ENCODE data around the gene HSPA1A. TPM values are rescaled to one million over a fixed set of nuclear protein-coding genes. Genes with fewer than 3 reads are reported as not detected.
A peak's percentile ranks its signal among the peaks of the same experiment; 100 is the strongest.

HSPA1A gene
- total RNA-seq, 2 experiments from 2014 or later = 8.1 to 9.8 TPM

GRCh38 chr6:31858707-31859106 lies 43.4 kb downstream of the HSPA1A start:
- Histone ChIP-seq H3K27me3 (ENCODE audit: control insufficient read depth in 1 of 2, insufficient read depth in 2 of 2, low read length in 2 of 2) (no peaks in the 10 kb centered on the region), H3K27ac (ENCODE audit: low read depth in 1 of 2, low read length in 2 of 2) (no peak overlapping the region), H3K9me3 (ENCODE audit: control insufficient read depth in 1 of 2, insufficient read depth in 1 of 2, low read length in 2 of 2) (no peaks in the 10 kb centered on the region), H3K36me3 (ENCODE audit: insufficient read depth, low read length) (peaks cover 39% of the 10 kb centered on the region), H3K4me1 (ENCODE audit: insufficient read depth, low read length) (peaks cover 23% of the 10 kb centered on the region), H3K4me3 (ENCODE audit: low read length) (no peak overlapping the region)
- H3K27ac Mint-ChIP-seq = no peak overlapping the region
- H3K9me3 Mint-ChIP-seq = no peaks in the 10 kb centered on the region
- ATAC-seq (ENCODE audit: poor library complexity) (no peak), DNase-seq (no peak)
- ChIA-PET CTCF (no interaction called here), POLR2A (no interaction called here)
- no peak overlapping the region for H3K4me3 Mint-ChIP-seq
- TF ChIP-seq, protein P1, sequence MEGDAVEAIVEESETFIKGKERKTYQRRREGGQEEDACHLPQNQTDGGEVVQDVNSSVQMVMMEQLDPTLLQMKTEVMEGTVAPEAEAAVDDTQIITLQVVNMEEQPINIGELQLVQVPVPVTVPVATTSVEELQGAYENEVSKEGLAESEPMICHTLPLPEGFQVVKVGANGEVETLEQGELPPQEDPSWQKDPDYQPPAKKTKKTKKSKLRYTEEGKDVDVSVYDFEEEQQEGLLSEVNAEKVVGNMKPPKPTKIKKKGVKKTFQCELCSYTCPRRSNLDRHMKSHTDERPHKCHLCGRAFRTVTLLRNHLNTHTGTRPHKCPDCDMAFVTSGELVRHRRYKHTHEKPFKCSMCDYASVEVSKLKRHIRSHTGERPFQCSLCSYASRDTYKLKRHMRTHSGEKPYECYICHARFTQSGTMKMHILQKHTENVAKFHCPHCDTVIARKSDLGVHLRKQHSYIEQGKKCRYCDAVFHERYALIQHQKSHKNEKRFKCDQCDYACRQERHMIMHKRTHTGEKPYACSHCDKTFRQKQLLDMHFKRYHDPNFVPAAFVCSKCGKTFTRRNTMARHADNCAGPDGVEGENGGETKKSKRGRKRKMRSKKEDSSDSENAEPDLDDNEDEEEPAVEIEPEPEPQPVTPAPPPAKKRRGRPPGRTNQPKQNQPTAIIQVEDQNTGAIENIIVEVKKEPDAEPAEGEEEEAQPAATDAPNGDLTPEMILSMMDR (IDR thresholded peaks at IDR 0.05) = no peak
- peaks cover 21% of the 10 kb centered on the region for H3K4me1 Mint-ChIP-seq (ENCODE audit: low read depth)
- no peaks in the 10 kb centered on the region for H3K27me3 Mint-ChIP-seq
- intact Hi-C loops (cut with DNase I, micrococcal nuclease) = no loop called here
- H3K36me3 Mint-ChIP-seq (ENCODE audit: low read depth) = peaks cover 38% of the 10 kb centered on the region

- Mint-ChIP-seq H3K4me3 (peak overlapping the region; percentile 69), H3K27me3 (no peaks in the 10 kb centered on the region), H3K9me3 (no peaks in the 10 kb centered on the region), H3K36me3 (ENCODE audit: low read depth) (peaks cover 41% of the 10 kb centered on the region), H3K4me1 (ENCODE audit: low read depth) (peaks cover 28% of the 10 kb centered on the region), H3K27ac (no peak overlapping the region)
- intact Hi-C loops (cut with DNase I, micrococcal nuclease) = loop anchor here in 1 of 2 experiments (2.0 to 10.0 kb wide), 2 partner anchors 37 to 1435 kb away; partner anchors contain the start of genes EHMT2 and RGL2
- TF ChIP-seq, protein P1 (IDR thresholded peaks at IDR 0.05) = no peak
- peaks cover 35% of the 10 kb centered on the region for H3K4me1 ChIP-seq (ENCODE audit: insufficient read depth, low read length)
- DNase-seq = no peak
- ChIA-PET CTCF (no interaction called here), POLR2A (interaction anchor here (1.0 kb wide), 1 partner anchor 24 kb away, joined by 4 read pairs; no protein-coding TSS in a partner anchor)
- H3K4me3 ChIP-seq (ENCODE audit: low read length) = no peak overlapping the region
- peaks cover 39% of the 10 kb centered on the region for H3K36me3 ChIP-seq (ENCODE audit: insufficient read depth, low read length)
- H3K27ac ChIP-seq (ENCODE audit: low read depth in 1 of 2, low read length in 2 of 2) = no peak overlapping the region
- H3K9me3 ChIP-seq (ENCODE audit: control insufficient read depth in 1 of 2, insufficient read depth in 1 of 2, low read length in 2 of 2) = no peaks in the 10 kb centered on the region
- ATAC-seq (ENCODE audit: poor library complexity) = no peak
- H3K27me3 ChIP-seq (ENCODE audit: control insufficient read depth in 1 of 2, insufficient read depth in 2 of 2, low read length in 2 of 2) = no peaks in the 10 kb centered on the region
Observed at GRCh38 chr6:31859923-31860322, 44.6 kb downstream of the HSPA1A start.

DNA sequence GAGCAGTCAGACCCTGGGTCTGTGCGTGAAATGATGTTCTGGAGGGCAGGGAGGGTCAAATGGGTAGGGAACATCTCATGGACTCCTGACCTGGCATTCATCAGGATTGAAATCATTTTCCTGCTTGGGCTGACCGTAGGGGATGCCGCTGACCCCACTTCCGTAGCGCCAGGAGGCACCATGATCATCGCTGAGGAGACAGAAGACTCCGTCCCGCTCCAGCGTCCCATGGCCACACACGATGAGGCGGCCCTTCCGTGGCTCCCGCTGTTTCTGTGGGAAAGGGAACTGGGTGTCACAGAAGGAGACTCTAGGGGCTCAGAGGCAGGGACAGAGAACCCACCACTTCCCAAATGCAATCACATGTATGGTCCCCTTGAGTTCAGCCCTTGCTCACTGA lies 45.0 kb downstream of the HSPA1A start:
- Histone ChIP-seq H3K4me1 (ENCODE audit: insufficient read depth, low read length) (peaks cover 37% of the 10 kb centered on the region), H3K36me3 (ENCODE audit: insufficient read depth, low read length) (peaks cover 39% of the 10 kb centered on the region), H3K4me3 (ENCODE audit: low read length) (no peak overlapping the region), H3K9me3 (ENCODE audit: control insufficient read depth in 1 of 2, insufficient read depth in 1 of 2, low read length in 2 of 2) (no peaks in the 10 kb centered on the region), H3K27ac (ENCODE audit: low read depth in 1 of 2, low read length in 2 of 2) (no peak overlapping the region), H3K27me3 (ENCODE audit: control insufficient read depth in 1 of 2, insufficient read depth in 2 of 2, low read length in 2 of 2) (no peaks in the 10 kb centered on the region)
- H3K27ac Mint-ChIP-seq = no peak overlapping the region
- ChIA-PET POLR2A (no interaction called here), CTCF (no interaction called here)
- ATAC-seq (ENCODE audit: poor library complexity) = no peak
- TF ChIP-seq, protein P1 (IDR thresholded peaks at IDR 0.05) = no peak
- no peaks in the 10 kb centered on the region for H3K9me3 Mint-ChIP-seq
- peaks cover 28% of the 10 kb centered on the region for H3K4me1 Mint-ChIP-seq (ENCODE audit: low read depth)
- H3K4me3 Mint-ChIP-seq = no peak overlapping the region
- H3K27me3 Mint-ChIP-seq = no peaks in the 10 kb centered on the region
- peaks cover 41% of the 10 kb centered on the region for H3K36me3 Mint-ChIP-seq (ENCODE audit: low read depth)
- intact Hi-C loops (cut with DNase I, micrococcal nuclease) = loop anchor here in 1 of 2 experiments (2.0 to 10.0 kb wide), 2 partner anchors 36 to 1434 kb away; partner anchors contain the start of genes EHMT2 and RGL2
- no peak for DNase-seq
